ENCODE results near the gene INAFM1. TPM values are rescaled to one million over a fixed set of nuclear protein-coding genes. Genes with fewer than 3 reads are reported as not detected.
"Not testable (repeated sequence)": the region's sequence is repeated elsewhere in the genome, so short reads cannot be mapped to it uniquely, and the experiment has no call there.

The INAFM1 gene
- total RNA-seq, 1 donor from 2014 or later, result 2.2 TPM

DNA sequence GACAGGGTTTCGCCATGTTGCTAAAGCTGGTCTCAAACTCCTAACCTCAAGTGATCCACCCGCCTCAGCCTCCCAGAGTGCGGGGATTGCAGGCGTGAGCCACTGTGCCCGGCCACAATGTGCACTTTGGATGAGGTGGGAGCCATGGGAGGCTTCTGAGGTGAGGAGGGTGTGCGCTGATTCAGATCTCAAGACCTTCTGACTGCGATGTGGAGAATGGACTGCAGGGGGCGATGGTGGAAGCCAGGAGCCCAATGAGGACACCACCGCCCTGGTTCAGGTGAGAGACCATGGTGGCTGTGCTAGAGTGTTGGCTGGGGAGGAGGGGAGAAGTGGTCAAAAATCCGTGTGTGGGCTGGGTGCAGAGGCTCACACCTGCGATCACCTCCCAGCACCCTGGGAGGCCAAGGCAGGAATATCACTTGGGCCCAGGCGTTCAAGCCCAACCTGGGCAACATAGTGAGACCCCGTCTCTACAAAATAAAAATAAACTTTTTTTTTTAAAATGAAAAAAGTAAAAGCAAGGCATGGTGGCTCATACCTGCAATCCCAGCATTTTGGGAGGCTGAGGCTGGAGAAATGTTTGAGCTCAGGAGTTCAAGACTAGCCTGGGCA, 5.6 kb downstream of the INAFM1 start:
- Histone ChIP-seq H3K4me3 (ENCODE audit: low read depth, low read length) (no peak overlapping the region), H3K36me3 (ENCODE audit: control insufficient read depth, insufficient read depth, low read length) (no peaks in the 10 kb centered on the region), H3K27me3 (ENCODE audit: control insufficient read depth, insufficient read depth, low read length) (no peaks in the 10 kb centered on the region)
- DNase-seq (ENCODE audit: low read depth), result no peak
- TF ChIP-seq, protein P1, sequence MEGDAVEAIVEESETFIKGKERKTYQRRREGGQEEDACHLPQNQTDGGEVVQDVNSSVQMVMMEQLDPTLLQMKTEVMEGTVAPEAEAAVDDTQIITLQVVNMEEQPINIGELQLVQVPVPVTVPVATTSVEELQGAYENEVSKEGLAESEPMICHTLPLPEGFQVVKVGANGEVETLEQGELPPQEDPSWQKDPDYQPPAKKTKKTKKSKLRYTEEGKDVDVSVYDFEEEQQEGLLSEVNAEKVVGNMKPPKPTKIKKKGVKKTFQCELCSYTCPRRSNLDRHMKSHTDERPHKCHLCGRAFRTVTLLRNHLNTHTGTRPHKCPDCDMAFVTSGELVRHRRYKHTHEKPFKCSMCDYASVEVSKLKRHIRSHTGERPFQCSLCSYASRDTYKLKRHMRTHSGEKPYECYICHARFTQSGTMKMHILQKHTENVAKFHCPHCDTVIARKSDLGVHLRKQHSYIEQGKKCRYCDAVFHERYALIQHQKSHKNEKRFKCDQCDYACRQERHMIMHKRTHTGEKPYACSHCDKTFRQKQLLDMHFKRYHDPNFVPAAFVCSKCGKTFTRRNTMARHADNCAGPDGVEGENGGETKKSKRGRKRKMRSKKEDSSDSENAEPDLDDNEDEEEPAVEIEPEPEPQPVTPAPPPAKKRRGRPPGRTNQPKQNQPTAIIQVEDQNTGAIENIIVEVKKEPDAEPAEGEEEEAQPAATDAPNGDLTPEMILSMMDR (IDR thresholded peaks at IDR 0.05; ENCODE audit: insufficient read depth, low read length, poor library complexity, severe bottlenecking), result peak; percentile 43

DNA sequence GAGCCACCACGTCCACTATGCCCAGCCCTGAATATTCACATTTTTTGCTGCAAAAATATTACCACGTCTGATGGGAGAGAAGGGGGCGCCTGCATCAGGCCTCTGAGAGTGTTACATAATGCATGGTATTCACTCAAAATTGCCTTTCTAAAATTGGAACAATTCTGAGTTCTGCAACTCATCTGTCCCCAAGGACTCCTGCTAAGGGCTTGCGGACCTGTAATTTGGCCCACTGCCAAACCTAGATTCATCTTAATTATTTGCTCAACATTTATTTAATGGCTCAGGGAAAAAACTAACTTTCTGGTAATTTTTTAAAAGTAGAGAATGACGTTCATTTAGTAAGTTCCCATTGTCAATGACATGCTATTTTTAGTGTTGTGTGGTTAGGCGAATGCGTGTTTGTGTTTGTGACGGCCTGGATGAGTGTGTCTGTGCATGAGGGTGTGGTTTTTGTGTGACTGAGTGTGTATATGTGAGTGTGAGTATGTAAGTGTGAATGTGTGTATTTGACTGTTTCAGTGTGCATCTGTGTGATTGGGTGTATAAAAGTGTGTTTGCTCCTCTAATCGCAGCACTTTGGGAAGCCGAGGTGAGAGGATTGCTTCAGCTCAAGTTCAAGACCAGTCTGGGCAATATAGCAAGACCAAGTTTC, 8.8 kb downstream of the INAFM1 start:
- no peaks in the 10 kb centered on the region for H3K27me3 ChIP-seq (ENCODE audit: control insufficient read depth, insufficient read depth, low read length)
- H3K36me3 ChIP-seq (ENCODE audit: control insufficient read depth, insufficient read depth, low read length), result no peaks in the 10 kb centered on the region
- no peak for DNase-seq (ENCODE audit: low read depth)
- TF ChIP-seq, protein P1 (IDR thresholded peaks at IDR 0.05; ENCODE audit: insufficient read depth, low read length, poor library complexity, severe bottlenecking), result no peak
- no peak overlapping the region for H3K4me3 ChIP-seq (ENCODE audit: low read depth, low read length)

DNA sequence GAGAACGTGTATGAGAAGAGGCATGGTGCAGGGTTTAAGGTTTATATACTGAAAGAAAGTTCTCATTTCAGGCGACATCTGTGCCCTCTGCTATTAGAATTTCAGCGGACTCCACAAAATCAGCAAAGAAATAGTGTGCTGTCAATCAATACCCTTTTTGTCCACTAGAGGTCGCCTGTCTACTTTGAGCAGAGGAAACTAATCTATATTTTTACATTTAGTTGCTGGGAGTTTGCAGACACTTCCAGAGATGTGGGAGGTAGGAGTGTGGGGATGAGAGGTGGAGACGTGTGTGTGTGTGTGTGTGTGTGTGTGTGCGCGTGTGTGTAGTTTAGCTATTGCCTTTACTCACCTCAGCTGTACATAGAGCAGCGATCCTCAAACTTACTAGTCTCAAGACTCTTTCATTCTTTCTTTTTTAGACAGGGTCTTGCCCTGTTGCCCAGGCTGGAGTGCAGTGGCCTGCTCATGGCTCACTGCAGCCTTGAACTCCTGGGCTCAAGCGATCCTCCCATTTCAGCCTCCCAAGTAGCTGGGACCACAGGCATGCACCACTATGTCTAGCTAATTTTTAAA, 9.7 kb downstream of the INAFM1 start:
- DNase-seq (ENCODE audit: low read depth), result no peak
- Histone ChIP-seq H3K4me3 (ENCODE audit: low read depth, low read length) (no peak overlapping the region), H3K36me3 (ENCODE audit: control insufficient read depth, insufficient read depth, low read length) (no peaks in the 10 kb centered on the region), H3K27me3 (ENCODE audit: control insufficient read depth, insufficient read depth, low read length) (no peaks in the 10 kb centered on the region)
- TF ChIP-seq, protein P1 (IDR thresholded peaks at IDR 0.05; ENCODE audit: insufficient read depth, low read length, poor library complexity, severe bottlenecking), result peak; percentile 83

DNA sequence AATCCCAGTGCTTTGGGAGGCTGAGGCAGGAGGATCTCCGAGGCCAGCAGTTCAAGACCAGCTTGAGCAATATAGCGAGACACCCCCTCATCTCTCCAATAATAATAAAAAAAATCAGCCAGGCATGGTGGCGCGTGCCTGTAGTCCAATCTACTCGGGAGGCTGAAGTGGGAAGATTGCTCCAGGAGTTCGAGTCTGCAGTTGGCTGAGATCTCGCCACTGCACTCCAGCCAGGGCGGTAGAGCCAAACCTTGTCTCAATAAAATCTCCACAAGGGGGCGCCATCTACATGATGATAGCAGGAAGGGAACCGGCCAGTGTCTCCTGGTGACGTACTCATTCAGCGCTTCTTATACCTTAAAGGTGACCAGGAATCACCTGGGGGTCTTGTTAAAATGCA, 21.4 kb downstream of the INAFM1 start:
- Histone ChIP-seq H3K36me3 (ENCODE audit: control insufficient read depth, insufficient read depth, low read length) (no peaks in the 10 kb centered on the region), H3K4me3 (ENCODE audit: low read depth, low read length) (no peak overlapping the region), H3K27me3 (ENCODE audit: control insufficient read depth, insufficient read depth, low read length) (no peaks in the 10 kb centered on the region)
- DNase-seq (ENCODE audit: low read depth), result no peak
- TF ChIP-seq, protein P1 (IDR thresholded peaks at IDR 0.05; ENCODE audit: insufficient read depth, low read length, poor library complexity, severe bottlenecking), result peak; percentile 64

DNA sequence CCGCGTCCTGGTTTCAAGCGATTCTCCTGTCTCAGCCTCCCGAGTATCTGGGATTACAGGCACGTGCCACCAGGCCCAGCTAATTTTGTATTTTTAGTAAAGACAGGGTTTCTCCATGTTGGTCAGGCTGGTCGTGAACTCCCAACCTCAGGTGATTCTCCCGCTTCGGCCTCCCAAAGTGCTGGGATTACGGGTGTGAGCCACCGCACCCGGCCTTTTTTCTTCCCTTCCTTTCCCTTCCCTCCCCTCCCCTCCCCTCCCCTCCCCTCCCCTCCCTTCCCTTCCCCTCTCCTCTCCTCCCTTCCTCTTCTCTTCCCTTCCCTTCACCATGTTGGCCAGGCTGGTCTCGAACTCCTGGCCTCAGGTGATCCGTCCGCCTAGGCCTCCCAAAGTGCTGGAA, 26.2 kb downstream of the INAFM1 start:
- not testable (repeated sequence) for H3K36me3 ChIP-seq (ENCODE audit: control insufficient read depth, insufficient read depth, low read length); H3K27me3 ChIP-seq (ENCODE audit: control insufficient read depth, insufficient read depth, low read length)

DNA sequence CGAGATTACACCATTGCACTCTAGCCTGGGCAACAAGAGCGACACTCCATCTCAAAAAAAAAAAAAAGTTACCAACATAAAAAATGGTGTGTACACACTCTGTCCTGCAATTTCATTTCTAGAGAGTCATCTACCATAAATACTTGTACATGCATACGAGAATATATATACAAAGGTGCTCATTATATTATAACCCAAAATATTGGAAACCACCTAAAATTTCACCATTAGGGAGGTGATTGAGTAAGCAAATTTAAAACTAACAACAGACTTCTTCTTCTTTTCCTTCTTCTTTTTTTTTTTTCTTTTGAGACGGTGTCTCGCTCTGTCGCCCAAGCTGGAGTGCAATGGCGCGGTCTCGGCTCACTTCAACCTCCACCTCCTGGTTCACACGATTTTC, 27.6 kb downstream of the INAFM1 start:
- no peak for DNase-seq (ENCODE audit: low read depth)
- TF ChIP-seq, protein P1 (IDR thresholded peaks at IDR 0.05; ENCODE audit: insufficient read depth, low read length, poor library complexity, severe bottlenecking), result no peak

More for the DNA sequence above, 26.2 kb downstream of the INAFM1 start:
- not testable (repeated sequence) for DNase-seq (ENCODE audit: low read depth); H3K4me3 ChIP-seq (ENCODE audit: low read depth, low read length)

More for the DNA sequence above, 27.6 kb downstream of the INAFM1 start:
- Histone ChIP-seq H3K36me3 (ENCODE audit: control insufficient read depth, insufficient read depth, low read length) (no peaks in the 10 kb centered on the region), H3K27me3 (ENCODE audit: control insufficient read depth, insufficient read depth, low read length) (no peaks in the 10 kb centered on the region), H3K4me3 (ENCODE audit: low read depth, low read length) (no peak overlapping the region)
